ENCODE results near the gene ZC3HAV1.
"Not testable (repeated sequence)": the region's sequence is repeated elsewhere in the genome, so short reads cannot be mapped to it uniquely, and the experiment has no call there.

The ZC3HAV1 gene

DNA sequence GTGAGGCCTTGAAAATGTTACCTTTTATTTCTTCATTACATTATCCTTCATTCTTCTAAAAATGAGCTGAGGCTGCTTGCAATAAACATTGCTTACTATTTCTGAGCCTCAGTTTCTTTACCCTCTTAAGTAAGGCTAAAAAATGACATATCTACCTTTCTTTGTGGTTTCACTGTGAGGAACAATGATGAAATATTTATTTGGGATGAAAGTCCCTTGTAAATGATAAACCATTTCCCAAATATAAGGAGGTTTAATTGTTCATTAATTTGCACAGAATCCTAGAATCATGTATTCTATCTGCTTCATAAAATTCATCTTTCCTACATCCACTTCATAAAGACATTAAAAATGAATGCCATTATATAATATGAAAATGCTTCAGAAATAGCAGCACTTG, 27.9 kb downstream of the ZC3HAV1 start:
- DNase-seq, result no peak

DNA sequence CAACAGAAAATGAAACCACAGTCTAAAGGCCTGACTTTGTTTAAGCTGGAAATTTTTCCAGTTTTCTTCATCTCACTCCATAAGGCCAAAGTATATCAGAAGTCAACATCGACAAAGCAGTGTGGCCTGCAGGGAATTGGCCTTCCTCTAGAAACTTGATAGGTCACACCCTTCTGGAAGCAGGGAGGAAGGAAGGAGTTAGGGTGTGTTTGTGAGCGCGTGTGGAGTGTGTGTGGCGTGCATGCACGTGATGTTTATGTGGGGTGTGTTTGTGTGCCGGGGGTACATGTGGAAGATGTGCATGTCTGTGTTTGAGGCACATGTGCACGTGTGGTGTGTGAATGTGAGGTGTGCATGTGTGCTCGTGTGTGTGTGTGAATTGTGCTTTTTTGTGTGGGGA, 28.6 kb downstream of the ZC3HAV1 start:
- DNase-seq, result no peak

DNA sequence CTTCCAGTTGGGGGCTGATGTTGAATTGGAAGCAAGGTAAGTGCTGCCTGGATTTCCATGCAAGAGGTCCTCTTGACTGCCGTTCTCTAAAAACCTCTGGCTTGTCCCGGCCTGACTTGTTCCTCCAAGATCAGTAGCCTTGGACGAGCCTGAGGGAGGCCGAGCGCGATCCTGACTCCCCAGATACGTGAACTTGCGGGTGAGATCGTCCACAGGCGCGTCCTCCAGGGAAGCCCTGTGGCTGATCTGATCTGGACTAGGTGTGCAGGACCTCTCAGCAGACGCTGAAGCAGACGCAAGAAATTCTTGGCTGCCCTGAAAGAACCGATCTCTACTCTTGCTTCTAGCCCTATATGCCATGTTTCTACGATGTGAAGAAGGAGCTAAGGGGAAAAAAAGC, 29.7 kb downstream of the ZC3HAV1 start:
- DNase-seq, result no peak

DNA sequence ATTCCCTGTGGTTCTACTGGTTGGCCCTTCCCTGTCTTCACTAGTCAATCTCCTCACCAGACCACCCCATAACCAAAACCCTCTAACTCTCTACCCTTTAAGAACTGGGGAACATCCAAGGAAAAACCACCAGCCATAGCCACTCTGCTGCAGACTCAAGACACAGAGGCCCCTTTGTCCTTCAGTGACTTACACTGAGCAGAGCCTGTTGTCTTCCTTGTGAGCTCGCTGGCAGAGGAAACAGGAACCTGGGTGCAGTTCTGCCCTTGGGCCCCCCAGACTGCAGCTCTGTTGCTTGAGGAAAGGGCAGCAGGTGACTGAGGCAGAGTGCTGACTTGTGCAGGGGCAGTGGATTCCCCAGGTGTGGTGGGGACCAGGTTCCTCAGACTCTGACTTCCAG, 30.6 kb downstream of the ZC3HAV1 start:
- DNase-seq, result no peak

DNA sequence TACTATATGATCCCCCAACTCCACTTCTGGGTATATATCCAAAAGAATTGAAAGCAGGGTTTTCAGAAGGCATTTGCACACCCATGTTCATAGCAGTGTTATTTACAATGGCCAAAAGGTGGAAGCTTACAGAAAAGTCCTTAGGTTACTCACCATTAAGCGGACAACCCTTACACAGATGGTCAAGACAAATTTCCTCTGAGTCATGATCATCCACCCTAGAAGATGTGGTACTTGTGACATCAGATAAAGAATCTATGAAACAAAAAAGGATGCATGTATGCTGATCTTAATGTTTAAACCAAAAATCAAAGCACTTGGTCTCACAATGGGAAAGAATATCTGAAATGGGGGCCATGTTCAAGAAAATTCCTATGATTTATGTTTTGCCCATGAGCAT, 31.1 kb downstream of the ZC3HAV1 start:
- no peak for DNase-seq

DNA sequence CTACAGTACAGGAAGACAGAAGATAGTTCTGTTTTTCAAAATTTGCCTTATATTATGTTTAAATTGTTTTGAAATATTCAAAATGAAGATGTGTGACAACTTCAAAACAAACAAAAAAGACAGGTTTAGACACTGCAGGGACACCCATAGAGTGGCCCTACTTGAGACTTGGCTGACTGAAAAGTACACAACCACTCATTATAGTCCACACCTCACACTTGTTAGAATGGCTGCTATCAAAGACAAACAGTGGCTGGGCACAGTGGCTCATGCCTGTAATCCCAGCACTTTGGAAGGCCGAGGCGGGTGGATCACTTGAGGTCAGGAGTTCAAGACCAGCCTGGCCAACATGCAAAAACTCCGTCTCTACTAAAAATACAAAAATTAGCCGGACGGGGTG, 31.8 kb downstream of the ZC3HAV1 start:
- not testable (repeated sequence) for DNase-seq

DNA sequence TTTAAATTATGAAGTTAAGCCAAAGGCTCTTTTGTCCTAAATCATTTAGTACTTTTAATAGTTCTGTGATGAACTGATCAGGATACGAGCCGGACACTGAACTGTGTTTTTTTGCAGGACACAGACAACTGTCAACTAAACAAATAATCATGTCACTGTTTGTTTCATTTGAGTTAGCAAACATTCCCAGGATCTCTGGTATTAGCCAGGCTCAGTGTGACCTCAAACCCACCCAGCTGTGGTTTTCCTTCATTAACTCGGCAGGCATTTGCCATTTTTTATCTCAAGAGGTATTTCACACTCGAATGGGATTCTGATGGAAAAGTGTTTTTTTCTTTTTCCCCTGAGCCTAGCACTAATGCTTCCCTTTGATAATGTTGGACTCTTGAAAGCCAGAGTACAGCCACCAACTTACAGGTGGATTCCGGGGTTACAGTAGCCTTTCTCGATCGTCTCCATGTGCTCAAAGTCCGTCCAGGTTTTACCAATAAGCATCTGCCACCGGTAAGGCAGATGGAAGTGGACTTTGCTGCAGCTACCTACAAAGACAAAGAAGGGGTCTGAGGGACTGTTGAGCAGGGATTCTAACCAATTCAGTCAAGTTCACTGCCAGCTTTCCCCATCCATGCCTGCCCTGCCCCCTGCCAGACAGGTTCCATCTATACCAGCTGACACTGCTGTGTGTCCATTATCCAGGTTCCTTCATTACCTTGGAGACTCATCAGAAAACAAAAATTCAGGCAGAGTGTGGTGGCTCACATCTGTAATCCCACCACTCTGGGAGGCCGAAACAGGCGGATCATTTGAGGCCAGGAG, 33.4 kb downstream of the ZC3HAV1 start:
- DNase-seq, result no peak

DNA sequence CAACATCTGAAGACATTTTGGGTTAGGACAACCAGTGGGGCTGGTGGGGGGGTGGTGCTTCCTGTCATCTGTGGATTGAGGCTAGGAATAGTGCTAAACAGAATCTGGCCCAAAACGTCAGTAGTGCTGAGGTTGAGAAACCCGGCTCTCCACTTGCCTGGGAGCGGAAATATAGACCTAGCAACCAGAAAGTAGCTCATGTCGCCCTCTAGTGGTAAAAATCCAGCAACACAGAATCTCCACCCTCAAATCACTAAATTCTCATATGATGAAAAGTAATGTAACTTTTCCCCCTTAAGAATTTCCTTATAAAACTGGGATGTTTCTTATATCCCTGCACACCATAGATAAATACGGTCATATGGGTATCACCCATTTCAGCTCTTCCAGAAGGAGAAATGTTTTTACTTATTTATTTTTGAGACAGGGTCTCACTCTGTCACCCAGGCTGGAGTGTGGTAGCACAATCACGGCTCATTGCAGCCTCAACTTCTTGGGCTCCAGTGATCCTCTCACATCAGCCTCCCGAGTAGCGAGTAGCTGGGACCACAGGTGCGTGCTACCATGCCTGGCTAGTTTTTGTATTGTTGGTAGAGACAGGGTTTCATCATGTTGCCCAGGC, 34.4 kb downstream of the ZC3HAV1 start:
- DNase-seq, result peak; percentile 91

DNA sequence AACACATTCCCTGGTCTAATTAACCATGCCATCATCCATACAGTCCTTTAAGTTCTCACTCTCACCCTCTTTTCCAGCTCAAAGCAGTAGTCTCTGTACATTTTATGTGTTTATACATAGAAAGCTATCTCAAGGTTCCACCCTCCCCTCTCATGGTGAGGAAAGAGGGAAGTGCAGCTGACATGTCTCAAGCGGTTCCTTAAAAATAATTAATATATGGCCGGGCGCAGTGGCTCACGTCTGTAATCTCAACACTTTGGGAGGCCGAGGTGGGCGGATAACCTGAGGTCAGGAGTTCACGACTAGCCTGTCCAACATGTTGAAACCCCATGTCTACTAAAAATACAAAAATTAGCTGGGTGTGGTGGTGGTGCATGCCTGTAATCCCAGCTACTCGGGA, 36.7 kb downstream of the ZC3HAV1 start:
- DNase-seq, result peak; percentile 49

DNA sequence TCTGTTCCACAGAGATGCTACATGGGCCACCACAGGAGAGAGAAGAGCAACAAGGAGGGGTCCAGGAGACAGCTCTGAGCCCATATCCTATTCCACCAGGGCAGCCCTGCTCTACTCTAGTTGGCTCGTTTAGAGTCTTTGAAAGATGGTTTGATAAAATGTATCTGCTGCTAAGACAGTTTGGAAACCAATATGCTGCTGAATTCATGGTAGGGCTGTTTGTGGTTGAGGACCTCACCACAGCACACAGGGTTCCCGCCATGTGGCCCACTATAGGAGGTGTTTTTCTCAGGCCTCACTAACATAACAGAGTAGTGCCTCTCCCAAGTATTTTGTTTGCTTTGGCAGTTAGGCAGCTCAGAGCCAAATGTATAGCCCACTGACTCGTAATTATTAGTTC, 37.8 kb downstream of the ZC3HAV1 start:
- peak; percentile 63 for DNase-seq

DNA sequence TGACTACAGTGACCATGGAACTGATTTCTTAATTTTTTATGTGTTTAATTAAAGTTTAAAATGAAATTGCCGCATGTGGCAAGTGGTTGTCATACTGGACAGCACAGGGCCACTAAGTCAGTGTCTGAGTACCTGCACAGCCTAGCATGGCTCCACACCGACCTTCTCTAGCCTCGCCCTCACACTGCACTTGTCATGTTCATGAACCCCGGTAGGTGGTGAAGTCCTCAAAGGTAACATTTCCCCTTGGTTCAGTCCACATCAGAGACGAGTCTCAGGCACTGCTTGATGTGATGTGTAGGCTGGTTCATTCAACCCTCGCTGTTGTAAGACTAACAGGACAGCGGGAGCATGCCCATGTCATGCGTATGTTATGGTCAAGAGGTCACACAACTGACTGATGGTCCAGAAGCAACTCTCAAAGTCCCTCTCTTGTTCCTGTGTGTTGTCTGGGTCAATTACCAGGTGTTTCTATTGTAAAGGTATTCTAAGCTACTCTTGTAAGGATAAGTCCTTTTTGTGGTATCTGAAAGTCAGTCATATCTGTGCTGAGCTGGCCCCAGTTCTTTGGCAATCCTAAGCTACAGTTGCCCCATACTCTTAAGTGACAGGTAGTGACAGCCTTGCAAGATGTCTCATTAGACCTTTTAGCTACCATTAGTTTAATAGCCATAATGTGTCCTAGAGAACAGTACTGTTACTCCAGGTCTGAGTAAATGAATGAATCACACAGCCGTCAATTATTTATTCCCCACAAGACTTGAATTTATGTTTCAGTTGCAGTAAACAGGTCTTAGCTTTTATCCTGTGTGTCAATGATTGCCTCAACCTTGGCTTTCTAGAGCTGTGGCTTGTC, 40.7 kb downstream of the ZC3HAV1 start:
- no peak for DNase-seq

DNA sequence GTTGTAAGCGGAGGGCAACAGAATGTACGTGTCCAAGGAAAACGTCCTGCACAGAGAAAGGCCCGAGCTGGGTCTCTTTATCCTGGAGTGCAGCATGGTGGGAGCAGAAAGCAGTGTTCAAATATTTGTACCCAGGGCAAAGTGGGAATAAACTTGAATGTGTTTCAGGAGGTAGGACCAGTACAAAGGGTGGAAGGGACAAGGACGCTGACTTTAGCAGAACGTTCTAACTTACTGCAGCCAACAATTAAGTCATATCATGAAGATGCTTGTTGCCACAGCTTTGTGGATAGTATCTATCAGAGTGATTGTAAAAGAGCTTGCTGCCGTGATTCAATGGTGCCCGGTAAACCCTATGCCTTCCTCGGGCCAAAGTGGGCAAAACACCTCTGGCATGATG, 43.2 kb downstream of the ZC3HAV1 start:
- DNase-seq, result no peak

DNA sequence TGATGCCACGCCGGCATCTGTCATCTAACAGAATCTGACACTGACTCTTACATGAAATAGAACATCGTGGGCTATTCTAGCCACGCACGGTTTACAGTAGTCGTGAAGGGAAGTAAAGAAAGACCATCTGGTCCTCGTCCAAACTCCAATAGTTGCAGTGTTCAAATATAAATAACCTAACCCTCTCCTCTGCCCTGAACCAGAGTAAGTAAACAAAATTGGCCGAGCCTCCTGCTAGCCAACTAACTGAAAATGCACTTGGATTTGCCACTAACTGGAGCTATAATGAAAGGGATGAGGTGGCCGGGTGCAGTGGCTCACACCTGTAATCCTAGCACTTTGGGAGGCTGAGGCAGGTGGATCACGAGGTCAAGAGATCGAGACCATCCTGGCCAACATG, 44.2 kb downstream of the ZC3HAV1 start:
- no peak for DNase-seq

DNA sequence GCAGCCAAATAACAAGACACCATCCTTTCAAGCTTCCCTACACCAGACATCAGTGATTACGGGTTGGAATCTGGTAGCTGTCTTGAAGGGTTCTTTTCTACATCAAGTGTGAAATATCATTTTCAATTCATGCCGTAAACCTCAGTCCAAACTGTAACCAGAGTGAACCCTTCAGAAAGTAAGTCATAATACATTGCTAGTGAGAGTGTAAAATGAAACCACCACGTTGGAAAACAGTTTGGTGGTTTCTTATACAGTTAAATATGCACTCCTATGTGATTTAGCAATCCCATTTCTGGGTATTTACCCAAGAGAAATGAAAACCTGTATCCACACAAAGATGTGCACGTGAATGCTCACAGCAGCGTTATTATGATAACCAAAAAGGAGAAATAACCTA, 48.1 kb downstream of the ZC3HAV1 start:
- DNase-seq, result no peak

DNA sequence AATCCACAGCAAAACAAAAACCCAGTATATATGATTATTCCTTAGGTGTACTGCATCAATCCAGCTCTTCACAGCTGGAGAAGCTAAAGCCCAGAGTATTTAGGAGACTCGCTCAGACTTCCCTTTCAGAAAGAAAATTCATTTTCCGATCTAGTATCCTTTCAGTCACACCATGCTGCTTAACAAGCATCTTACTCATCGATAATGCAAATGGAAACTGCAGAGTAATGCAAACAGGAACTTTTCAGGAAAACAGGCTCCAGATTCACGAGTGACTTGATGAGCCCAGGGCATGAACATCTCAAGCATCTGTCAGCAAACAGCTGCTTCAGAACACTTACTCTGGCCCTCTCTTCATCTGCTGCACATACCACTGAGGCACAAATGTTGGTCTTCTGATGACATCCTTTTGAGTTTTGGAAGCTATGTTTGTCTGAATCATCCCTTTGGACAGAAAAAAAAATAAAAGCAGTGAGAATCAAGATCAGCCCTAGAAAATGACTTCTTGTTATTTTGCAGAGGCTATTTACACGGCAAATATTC, 48.8 kb downstream of the ZC3HAV1 start:
- no peak for DNase-seq

DNA sequence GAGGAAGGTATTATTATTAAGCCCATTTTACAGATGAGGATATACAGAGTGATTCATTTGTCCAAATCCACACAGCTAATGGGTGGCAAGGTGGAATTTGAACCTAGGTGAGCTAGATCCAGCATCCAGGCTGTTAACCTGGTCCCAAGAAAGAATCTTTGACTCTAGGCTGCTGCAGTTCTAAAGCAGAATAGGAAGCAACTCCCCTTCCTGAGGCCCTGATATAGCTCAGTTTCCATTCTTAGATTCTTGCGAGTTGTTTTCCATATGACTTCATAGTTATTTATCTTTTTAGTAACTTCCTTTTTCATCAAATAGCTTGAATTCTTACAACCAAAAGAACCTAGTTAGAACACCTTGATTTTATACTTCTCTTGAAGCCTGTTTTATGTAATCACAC, 49.6 kb downstream of the ZC3HAV1 start:
- no peak for DNase-seq

DNA sequence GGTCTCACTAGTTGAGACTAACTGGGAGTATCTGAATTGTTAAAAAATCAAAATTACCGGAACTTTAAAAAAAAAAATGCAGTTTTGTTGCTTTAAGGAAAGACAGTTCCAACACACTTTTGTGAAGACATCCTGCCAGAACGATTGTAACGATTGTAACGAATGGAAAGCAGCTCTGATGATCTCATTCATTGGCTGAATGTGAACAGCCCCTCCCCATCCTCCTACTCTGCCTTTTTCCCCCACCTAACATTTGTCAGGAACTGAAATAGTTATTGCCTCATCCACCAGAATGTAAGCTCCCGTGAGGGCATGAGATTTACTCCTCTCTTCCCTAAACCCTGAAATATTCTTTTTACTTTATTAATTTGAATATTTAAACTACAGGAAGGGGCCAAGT, 50.6 kb downstream of the ZC3HAV1 start:
- DNase-seq, result no peak

DNA sequence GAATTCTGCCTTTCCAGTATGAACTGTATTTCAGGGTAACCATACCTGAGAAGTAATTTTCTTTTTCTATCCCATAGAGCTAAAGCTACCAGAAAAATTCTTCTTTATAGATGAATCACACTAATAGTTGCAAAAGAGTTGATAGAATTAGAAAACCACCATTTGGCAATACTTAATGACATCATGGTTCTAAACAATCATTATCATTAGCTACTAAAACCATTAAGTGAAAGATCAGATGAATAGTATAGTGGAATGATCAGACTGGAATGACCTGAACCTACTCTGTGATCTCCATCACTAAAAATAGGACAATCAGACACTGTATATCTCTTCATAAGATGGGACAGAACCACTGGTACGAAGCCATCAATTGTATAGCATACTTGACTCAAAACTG, 53.8 kb downstream of the ZC3HAV1 start:
- no peak for DNase-seq

DNA sequence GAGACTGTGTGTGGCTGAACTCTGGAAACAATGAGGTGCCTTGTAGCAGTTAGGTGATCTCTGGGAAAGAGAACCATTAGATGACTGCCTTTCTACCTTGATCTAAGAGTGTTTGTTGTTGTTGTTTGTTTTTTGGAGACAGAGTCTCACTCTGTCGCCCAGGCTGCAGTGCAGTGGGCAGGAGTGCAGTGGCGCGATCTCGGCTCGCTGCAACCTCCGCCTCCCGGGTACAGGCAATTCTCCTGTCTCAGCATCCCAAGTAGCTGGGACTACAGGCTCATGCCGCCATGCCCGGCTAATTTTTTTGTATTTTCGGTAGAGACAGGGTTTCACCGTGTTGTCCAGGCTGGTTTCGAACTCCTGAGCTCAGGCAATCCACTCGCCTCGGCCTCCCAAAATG, 54.9 kb downstream of the ZC3HAV1 start:
- DNase-seq, result not testable (repeated sequence)

DNA sequence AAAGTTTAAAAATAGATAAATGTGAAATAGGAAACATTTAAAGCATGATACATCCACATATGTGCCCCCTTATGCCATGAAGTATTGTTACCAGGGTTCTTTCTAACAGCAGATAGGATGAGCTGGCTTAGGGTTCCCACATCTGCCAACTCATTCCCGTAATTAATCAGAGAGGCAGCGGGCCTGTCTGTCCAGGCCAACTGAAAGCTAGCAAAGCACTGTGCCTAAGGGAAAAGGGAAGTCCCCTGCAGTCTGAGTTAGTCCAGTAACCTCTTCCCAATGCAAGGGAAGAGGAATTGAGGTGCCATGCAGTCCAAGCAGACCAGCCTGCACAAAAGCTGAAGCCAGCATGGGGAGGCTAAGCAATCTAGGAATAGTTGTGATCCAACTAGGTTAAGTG, 55.4 kb downstream of the ZC3HAV1 start:
- DNase-seq, result no peak

DNA sequence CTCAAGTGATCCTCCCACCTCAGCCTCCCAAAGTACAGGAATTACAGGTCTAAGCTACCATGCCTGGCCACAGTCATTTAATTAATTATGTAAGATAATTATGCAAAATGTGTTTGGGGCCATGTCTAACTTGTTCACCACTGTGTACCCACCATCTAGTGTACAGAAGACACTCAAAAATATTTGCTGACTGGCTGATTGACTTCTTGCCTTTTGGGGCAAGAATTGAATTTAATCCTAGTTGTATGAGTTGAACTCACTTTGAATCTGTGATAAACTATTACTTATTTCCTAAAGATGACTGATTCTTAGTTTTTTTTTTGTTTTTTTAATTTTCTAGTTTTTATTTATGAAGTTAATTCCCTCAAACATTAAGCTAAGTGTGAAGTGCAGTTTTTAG, 57.9 kb downstream of the ZC3HAV1 start:
- DNase-seq, result no peak

DNA sequence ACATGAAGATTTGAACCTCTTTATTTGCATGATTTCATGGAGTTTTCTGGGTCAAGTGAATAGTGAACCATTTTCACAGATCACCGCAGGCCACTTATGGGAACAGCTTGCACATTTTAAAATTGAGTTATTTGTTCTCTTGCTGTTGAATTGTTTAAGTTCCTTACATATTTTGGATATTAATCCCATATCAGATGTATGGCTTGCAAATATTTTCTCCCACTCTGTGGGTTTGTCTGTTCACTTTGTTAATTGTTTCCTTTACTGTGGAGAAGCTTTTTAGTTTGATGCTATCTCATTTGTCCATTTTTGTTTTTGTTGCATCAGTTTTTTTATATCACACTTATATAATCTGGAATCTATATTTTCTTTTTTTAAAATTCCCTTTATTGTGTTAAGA, 59.6 kb downstream of the ZC3HAV1 start:
- DNase-seq, result no peak

DNA sequence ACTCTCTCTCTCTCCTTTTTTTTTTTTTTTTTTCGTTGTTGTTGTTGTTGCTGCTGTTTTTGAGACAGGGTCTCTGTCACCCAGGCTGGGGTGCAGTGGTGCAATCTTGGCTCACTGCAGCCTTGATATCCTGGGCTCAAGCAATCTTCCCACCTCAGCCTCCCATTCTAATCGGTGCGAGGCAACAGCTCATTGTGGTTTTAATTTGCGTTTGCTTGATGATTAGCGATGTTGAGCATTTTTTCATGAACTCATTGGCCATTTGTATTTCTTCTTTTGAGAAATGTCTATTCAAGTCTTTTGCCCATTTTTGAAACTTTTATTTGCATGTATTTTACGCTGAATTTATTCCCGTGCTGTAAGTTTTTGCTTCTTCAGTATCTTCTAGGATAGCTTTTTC, 60.4 kb downstream of the ZC3HAV1 start:
- peak; percentile 60 for DNase-seq

DNA sequence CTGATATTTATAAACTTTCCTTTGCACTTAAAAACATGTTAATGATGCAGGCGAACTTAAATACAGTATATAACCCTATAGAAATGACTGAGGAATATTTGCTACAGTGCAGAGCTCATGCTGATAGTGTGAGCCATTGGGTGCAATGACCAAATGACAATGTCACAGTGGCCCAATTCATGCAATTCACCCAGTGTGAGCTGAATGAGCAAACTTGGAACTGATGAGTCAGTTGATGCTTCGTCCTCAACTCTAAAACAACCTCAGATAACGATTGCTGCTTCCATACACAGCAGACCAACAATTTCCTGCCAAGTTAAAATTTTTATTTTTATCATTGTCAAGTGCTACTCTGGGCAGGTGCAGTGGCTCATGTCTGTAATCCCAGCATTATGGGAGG, 61.5 kb downstream of the ZC3HAV1 start:
- DNase-seq, result peak; percentile 59
